UCSD-AML1 (cell line): ENCODE measurements around the gene FREM3.
A peak's percentile ranks its signal among the peaks of the same experiment; 100 is the strongest.
"Not testable (repeated sequence)": the region's sequence is repeated elsewhere in the genome, so short reads cannot be mapped to it uniquely, and the experiment has no call there.

ENCODE experiments used
- DNase-seq: peaks from one replicate; lab custom pipeline; 2025; ENCODE audit not compliant: unreplicated experiment; lab: John Stamatoyannopoulos, UW

FREM3 gene

GRCh38 chr4:143586080-143586479 lies 114.4 kb downstream of the FREM3 start:
- DNase-seq, result no peak

DNA sequence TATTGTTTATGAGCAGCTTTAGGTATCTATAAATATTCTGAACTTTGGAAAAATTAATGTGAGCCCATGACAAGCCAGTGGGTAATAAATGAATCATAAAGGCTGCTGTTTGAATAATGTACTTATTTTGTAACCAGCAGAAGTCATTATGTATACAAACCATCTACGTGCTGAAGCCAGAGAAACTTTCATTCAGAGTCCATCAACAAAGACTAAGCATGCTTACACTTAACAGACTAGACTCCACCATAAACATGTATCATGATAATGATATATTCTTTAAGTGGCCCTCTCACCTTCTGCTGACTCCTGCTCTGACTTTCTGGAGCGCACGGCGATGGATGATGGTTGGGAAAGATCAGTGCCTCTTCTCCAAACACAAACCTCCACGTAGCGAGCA lies 114.9 kb downstream of the FREM3 start:
- DNase-seq, result no peak

GRCh38 chr4:143581331-143581946 lies 119.0 kb downstream of the FREM3 start:
- no peak for DNase-seq

DNA sequence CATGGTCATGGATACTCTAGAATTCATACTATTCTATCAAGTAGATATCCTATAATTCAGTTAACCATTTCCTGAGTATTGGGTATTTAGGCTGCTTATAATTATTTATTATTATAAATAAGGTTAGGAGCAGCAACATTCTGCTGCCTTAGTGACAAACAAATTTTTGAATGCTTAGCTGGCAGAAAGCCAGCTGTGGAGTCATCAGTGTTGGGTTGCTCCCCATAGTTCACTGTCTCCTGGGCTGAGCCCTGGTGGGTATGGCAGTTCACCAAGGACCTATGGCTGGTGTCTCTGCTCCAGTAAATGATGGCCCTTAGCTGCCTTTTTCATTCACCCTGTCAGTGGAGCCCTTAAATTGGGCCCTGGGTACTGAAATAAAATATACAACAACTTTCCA lies 125.1 kb downstream of the FREM3 start:
- no peak for DNase-seq

GRCh38 chr4:143564472-143564871 lies 136.0 kb downstream of the FREM3 start:
- no peak for DNase-seq

- DNase-seq, result no peak
These were observed 140.7 kb downstream of the FREM3 start for GRCh38 chr4:143559757-143560147.

DNA sequence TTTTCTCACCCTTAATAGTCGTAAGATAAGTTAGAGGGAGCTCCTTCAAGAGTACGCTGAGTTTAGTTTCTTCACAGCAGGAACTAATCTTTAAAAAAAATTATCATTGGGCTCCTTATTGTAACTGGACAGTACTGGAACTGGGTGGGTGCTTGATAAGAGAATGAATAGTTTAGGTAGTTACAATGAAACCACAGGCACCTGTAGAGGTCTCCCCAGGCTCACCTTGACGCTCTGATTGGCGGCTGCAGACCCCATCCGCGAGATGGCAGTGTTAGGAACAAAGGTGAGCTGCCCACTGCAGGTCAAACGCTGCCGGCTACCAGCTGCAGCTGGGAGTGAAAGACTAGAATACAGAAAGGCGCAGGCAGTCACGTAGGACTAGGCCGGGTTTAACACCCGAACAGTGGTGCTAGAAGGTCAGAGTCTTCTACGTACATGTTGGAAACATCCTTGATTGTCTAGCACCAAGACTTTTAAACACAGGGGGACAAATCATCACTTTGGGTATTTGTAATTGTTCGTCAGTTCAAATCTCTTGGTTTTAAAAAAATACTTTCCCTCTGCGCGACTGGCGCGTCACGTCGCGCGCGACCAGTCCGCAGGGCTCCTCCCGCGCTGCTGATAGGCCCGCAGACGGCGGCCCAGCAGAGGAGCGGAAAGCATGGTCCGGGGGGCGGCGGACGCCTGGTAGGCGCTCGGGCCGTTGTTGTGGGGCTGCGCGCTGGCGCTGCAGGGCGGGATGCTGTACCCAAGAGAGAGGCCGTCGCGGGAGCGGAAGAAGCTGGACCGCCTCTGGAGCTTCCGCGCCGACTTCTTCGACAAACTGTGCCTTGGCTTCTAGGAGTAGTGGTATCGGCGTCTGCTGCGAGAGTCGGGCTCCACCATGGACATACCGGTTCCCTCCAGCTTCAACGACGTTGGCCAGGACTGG lies 141.4 kb downstream of the FREM3 start:
- DNase-seq, result peak; percentile 37

DNA sequence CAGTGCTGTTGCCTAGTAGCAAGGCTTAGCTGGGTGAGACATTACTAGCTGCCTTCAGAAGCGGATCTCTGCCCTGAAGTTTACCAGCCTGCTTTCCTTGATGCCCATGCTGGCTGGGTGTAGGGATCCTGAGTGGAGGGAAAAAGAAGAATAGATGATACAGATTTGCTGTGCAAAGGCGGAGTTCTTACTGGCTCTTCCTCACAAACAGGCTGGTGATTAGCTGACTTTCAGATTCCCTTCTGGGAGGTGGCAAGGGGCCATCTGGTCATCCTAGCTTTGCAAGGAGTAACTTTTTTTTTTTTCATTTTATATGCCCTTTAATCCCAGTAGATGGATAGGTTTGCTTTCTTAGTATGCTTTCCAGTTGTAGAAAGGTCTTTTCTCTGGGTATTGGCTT lies 142.2 kb downstream of the FREM3 start:
- no peak for DNase-seq

DNA sequence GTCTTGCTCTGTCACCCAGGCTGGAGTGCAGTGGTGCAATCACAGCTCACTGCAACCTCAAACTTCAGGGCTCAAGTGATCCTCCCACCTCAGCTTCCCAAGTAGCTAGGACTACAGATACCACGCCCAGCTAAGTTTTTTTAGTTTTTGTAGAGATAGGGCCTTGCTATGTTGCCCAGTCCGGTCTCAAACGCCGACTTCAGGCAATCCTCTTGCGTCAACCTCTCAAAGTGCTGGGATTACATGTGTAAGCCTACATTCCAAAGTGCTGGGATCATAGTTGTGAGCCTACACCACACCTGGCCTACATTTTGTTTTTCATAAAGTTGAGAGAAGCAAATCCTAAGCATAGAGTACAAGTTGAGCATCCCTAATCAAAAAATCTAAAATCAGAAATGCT lies 144.8 kb downstream of the FREM3 start:
- DNase-seq, result no peak

DNA sequence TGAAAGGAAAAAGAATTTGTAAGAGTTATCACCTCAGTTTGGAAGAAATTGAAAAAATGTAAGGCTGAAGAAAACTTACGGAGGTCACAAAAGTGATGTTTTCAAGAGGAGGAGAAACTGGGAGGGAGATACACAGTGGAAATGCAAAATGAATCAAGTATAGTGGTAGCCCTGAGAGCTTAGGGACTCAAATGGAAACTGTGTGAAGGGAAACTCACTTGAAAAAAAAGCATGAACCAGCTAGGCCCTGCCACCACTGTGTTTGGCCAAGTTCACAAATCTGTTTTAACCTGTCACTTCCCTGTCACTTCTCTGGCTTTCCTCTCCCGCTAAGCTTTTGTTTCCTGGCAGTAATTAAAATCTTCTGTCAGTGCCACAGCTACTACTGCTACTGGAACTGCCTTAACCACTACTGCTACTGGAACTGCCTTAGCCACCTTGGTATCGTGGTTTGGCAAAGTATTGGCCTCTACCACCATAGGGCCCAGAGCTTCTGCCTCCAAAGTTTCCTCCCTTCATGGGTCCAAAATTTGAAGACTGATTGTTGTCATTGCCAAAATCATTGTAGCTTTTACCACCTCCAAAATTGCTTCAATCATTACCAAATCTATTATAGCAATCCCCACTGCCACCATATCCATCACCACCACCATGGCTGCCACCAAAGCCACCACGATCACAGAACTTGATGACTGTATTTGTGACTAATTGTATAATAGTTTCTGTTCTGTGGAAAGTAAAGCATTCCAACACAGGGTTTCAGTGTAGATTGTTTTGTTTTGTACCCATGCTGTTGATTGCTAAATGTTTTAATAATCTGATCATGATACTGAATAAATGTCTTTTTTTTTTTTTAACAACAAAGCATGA lies 145.5 kb downstream of the FREM3 start:
- DNase-seq, result no peak

GRCh38 chr4:143549928-143550327 lies 150.5 kb downstream of the FREM3 start:
- no peak for DNase-seq

DNA sequence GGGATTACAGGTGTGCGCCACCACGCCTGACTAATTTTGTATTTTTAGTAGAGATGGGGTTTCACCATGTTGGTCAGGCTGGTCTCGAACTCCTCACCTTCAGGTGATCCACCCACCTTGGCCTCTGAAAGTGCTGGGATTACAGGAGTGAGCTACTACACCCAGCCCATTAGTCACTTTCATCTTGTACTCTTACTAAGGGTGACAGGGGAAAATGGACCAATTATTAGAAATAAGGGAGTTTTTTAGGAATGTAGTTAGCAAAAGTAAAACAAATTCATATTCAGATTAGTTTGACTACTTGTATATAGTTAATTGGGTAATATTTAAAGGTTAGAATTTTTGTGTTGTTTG lies 160.8 kb downstream of the FREM3 start:
- no peak for DNase-seq

DNA sequence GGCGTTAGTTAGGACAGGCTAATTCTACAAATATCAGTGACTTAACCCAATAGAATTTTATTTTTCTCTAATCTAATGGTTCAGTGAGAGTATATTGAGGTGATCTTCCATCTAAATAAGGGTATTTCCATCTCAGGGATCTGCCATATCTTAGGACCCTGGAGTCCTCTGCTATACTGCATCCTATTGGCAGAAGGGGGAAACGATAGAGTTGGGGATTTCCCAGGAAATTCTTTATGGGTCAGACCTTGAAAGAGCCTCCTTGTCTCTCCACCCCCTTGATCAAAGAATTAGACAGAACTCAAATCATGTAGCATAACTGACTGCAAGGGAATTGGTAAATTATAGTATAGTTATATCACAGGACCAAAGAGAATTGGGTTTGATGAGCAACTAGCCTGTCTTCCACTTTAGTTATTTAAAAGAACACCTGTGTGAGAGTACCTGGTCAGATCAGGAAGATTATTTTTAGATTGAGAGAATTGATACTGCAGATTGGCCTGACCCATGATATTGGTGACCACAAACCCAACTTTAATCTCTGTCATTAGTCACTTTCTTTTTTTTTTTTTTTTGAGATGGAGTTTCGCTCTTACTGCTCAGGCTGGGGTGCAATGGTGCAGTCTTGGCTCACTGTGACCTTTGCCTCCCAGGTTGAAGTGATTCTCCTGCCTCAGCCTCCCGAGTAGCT lies 161.4 kb downstream of the FREM3 start:
- no peak for DNase-seq

DNA sequence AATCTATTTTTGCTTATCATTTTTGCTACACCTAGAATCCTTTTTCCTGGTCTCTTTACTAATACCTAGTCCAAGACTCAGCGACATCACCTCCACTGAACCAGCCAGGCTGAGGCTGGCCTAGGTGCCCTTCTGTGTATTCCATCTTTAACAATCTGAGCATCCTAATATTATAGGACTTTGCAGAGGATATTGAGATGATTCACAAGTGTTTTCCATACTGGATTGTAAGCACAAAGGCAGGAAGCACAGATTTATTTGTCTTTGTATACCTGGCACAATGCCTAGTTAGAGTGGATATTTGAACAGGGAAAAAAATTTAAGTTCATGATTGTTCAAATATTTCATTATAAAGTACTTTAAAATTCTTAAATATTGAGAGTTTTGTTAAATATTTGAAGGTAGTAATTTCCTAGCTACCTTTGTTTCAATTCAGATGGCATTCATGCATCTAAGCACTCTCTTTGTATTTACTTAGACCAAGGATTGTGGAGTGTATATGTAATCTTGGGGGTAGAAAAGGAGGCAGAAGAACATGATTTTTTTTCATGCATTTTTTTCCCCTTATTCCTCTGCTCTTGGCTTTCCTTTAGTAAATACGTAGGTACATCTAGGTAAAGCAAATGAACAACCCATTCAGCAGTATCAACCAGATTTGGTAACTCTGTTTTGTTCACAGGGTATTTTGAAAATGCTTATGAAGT lies 168.5 kb downstream of the FREM3 start:
- DNase-seq, result no peak

GRCh38 chr4:143531380-143531779 lies 169.1 kb downstream of the FREM3 start:
- DNase-seq, result no peak

DNA sequence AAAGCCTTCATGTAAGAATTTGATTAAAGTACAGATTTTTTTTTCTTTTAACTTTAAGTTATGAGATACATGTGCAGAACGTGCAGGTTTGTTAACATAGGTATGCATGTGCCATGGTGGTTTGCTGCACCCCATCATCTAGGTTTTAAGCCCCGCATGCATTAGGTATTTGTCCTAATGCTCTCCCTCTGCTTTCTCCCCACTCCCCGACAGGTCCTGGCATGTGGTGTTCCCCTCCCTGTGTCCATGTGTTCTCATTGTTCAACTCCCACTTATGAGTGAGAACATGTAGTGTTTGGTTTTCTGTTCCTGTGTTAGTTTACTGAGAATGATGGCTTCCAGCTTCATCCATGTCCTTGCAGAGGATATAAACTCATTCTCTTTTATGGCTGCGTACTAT lies 172.4 kb downstream of the FREM3 start:
- DNase-seq, result not testable (repeated sequence)
